Measurements from ENCODE around the gene NT5DC1.

Gene NT5DC1

DNA sequence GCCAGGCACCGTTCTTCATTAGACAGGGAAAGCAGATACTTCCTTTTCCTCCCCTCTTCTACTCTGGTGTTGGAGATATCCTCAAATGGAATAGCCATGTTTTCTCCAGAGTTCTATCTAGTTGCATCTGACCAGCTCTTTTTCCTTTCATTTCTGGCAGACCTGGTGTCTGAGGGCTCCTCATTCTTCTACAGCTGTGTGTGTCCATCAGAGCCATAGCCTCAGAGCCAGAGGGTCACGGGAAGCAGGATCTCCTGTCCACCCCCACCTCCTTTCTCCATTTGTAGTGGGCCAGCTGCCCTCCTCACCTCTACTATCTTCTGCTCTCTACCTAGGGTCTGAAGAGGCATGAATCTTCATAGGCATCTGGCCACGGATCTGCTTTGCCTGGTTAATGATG lies 96.2 kb downstream of the NT5DC1 start:
- no peak for DNase-seq (ENCODE audit: low read depth)

DNA sequence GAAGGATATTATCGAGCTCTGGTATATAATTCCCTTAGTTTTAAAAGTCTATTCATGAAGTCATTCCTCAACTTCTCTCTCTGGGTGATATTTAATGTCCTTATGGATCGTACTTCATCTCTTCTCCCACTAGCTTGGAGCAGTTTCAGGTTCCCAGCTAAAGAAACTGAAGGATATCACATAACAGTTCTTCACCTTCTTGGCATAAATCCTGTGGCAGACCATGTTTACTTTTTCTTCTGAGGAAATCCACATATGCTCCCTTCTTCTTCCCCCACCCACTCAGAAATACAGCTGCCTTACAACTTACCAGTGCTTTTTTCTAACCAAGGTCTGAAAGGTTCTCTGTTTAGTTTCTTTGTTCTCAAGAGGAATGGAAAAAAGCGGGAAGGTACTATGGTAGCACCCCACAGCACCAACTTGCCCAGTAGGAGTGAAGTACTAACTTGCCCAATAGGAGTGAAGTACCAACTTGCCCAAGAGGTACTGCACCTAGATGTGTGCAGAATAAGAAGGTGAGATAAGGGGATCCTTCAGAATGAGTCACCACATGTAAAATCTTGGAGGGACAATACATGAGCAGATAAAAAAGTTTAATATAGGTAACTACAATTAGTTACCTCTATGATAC lies 100.1 kb downstream of the NT5DC1 start:
- DNase-seq (ENCODE audit: low read depth): no peak

DNA sequence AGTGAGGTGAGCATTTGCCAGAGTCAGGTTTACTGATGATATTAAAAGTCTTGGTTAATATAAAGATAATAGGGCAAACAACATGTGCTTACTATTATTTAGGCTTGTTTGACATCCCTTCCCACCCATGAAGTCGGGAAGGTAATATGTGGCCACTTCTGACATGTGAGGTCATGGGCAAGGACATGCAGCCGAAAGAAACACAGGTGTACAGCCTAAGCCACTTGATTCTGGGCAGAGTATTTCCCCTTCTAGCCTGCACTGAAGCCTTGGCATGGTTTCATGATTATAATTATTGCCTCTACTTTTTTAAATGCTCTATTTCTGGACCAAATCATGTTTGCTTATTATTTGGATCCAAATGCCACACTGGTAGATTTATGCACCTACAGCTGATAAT lies 100.9 kb downstream of the NT5DC1 start:
- DNase-seq (ENCODE audit: low read depth): no peak

DNA sequence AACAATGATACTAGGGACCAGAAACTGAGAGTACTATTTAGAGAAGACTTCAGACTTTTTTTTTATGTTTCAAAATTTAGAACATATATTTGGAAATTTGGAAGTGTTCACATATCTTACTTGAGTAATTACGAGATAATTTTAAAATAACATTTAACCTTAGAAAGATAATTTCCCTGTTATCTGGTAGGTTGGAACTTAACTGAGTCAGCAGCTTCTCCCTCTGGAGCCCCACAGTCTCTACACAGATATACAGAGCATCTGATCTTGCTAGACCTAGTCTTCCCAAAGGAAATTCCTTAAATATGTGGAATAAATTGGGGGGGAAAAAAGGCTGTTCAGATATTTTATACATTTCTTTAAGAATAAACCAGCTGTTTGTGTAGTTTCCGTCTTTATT lies 104.6 kb downstream of the NT5DC1 start:
- DNase-seq (ENCODE audit: low read depth): no peak

DNA sequence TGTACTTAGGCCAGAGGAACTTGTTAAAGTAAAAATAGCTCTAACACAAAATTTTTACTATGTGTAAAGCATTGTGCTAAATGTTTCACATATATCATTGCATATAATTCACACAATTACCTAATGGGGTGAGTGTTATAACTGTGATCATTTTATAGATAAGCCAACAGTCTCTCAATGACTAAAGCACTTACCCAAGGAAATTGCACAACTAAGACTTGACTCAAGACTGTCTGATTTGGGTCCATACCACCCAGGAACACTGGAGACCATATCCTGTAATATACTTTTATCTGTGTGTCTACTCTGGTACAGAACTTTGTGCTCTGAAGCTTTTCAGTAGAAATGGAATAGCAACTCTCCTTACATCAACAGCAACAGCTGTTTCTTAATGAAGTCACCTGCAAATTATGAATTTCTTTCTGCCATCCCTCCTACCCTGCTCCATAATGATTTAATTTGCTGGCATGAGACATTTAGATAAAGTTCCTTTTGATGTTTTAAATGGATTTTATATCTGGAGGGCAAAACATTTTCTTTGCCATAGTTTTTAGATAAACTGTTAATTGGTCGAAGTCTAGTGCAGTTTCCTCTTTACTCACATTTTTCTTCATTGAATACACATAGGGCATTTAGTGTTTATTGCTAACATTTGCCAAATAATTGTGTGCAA lies 105.7 kb downstream of the NT5DC1 start:
- DNase-seq (ENCODE audit: low read depth): no peak

DNA sequence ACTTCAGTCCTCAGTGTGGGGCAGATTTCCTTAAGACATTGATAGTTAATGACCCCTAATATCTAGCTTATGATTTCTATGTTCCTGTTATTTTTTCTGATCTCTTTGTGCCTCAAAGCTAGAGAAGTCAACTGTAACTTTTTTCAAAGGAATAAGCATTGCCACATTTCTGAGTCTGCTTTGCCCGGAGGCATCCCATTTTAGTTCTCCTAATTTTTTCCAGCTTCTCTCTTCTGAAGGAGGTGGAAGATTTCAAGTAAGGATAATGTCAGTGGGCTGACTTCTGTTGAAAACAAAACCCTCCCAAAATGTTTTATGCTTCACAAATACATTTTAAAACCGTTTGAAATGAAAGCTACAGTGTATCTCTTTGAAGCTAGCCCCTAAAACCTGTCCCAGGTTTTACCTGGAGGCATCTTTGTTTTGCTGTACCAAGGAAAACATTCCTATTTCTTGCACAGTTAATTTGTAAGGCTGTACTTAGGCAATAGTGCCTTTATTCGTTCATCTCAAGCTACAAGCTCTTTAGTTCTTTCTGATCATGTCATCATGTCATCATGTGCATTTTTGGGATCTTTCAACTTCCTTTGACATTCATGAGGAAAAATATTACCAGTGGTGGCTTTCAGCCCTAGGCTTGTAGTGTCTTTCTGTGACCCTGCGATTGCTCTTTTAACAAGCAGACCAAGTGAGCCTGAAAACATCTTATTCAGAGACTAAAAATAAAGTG lies 107.6 kb downstream of the NT5DC1 start:
- no peak for DNase-seq (ENCODE audit: low read depth)

DNA sequence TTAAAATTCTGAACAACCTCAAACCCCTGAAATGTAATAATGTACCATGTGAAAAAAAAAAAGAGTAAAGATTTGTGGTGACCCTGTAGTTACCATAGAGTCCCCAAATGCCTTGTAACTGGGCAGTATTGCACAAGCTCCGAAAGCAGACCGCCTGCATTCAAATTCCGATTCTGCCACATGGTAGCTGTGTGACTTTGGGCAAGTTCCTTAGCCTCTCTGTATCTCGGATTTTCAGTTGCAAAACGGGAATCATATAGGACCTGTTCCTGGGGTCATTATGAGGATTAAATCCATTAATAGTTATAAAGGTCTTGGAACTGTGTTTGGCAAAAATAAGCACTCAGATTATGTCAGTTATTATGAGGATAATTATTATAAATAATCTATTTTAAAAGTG lies 109.7 kb downstream of the NT5DC1 start:
- no peak for DNase-seq (ENCODE audit: low read depth)

DNA sequence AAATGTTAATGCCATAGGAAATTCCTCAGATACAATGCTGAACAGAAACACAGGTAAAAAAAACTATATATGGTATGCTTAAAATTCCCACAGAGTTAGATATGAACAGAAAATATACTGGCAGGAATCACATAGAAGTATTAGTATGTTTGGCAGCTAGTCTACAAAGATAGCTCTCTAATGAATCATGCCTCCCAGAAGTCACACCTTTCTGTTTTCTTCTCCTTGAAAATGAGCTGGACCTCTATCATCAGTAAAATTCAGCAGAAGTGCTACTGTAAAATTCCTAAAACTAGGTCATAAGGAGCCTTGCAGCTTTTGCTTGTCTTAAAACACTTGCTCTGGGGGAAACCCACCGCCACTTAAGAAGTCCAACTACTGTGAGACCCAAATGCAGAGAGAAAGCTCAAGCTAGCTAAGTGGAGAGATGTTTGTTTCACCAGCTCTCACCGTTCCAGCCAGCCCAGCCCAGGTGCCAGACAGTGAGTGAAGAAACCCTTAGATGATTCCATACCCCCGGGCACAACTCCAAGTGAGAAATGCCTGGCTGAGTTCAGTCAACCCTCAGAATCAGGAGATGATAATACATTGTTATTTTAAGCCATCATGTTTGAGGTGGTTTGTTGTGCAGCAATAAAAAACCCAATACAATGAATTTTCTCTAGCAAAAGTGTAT lies 110.2 kb downstream of the NT5DC1 start:
- DNase-seq (ENCODE audit: low read depth): no peak

DNA sequence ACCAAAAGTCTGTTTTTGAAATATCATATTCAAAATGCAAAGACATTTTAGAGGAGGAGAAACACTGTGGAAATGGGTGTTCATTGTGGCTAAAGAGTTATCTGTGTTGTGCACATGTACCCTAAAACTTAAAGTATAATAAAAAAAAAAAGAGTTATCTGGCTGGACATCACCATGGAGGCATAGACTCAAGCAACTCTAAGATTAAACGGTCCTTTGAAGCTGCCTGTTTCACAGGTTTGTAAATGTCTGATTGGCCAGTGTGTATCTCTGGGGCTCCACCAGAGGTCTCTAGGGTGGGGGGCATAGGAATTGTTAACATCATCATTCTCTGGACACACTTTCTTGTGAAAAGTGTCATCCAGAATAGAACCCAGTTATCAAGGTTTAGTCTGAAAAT lies 114.0 kb downstream of the NT5DC1 start:
- no peak for DNase-seq (ENCODE audit: low read depth)

DNA sequence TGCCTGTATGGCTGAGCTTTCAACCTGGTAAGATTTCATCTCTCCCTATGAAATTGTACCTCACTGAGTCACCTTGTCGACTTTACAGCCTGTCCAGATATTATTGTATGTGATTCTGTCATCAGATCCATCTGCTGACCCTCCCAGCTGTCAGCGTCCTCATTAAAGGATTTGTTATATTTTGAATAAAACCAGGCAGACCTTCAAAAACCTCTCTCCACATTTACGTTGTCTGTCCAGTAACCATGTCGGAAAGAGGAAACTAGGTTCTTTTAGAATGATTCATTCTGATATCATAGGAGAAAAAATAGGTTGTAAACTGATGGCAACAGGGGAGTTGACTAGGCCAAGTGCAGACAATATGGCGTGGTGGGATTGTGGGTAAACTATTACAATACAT lies 114.8 kb downstream of the NT5DC1 start:
- DNase-seq (ENCODE audit: low read depth): no peak

DNA sequence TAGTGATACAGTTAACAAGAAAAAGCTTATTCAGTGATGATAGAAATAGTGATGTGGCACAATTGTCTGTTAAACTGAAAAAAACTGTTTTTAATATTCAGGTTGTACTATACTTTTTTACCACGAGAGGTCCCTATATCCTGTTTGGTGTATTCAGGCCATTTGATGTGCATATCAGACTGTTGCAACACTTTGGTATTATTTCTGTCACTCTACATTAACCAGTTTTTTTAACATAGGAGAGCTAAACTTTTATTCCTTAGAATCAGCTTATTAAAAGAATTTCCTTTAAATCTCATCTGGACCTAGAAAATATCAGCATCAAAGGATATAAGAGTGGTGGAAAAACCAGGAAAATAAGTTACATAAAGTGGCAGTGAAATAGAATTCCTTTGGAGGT lies 116.4 kb downstream of the NT5DC1 start:
- no peak for DNase-seq (ENCODE audit: low read depth)

DNA sequence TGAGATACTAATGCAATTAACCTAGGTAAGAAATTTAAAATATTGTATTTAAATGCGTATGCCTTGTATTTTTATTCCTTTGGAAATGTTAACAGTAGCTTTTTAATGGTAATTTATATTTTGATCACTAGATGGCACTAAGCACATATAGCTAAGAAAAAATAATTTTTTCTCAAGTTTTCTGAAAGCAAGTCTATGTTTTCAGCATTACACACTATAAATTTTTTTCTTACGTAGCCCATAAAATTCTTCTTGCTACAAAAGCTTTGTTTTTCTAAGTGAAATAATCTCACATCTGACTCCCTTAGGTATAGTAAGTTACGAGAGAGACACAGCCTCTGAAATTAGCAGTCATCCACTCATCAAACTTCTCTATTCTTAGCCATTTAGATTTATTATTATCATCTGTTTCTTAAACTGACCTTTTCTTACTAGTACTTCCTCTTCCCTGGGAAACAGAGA lies 117.5 kb downstream of the NT5DC1 start:
- no peak for DNase-seq (ENCODE audit: low read depth)

DNA sequence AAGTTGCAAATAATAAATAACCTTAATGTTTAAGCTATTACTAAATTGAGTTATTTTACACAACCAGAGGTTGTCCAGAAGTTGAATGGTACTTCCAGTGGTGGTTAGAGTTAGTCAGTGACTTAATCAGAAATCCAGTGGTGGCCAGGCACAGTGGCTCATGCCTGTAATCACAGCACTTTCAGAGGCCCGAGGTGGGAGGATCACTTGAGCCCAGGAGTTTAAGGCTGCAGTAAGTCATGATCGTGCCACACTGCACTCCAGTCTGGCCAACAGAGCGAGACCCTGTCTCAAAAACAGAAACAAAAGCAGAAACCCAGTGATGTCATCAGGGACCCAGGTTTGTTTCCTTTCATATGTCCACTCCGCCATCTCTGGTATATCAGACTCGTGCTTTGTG lies 118.2 kb downstream of the NT5DC1 start:
- no peak for DNase-seq (ENCODE audit: low read depth)

DNA sequence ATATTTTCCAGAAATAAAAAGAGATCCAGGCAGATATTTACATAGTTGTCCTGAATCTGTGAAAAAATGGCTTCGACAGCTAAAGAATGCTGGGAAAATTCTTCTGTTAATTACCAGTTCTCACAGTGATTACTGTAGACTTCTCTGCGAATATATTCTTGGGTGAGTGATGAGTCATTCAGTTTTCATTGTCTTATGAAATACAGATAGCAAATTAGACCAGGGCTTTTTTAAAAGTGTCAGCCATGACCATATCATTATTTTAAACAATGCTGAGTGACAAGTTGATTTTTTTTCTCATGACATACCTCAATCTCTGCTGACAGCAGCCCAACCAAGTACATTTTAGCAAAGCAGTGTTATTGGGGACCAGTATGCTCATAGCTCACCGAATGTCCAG lies 120.4 kb downstream of the NT5DC1 start:
- no peak for DNase-seq (ENCODE audit: low read depth)

DNA sequence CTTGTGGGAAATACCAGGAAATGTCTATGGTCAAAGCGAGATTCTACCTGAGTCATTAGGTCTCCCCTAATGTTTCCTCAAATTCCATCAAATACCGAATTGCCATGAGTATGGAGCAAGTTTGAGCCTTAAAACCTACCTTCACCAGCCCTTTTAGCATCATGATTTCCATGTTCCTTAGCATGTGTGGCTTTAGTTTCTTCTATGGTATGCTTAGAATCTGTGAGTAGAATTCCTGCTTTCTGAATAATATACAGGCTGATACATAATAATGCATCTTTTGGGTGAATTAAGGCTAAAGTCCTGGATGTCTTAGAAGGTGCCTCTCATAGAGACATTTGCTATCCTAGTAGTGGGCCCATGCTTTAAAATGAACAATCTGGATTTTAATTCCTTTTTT lies 121.3 kb downstream of the NT5DC1 start:
- DNase-seq (ENCODE audit: low read depth): no peak

DNA sequence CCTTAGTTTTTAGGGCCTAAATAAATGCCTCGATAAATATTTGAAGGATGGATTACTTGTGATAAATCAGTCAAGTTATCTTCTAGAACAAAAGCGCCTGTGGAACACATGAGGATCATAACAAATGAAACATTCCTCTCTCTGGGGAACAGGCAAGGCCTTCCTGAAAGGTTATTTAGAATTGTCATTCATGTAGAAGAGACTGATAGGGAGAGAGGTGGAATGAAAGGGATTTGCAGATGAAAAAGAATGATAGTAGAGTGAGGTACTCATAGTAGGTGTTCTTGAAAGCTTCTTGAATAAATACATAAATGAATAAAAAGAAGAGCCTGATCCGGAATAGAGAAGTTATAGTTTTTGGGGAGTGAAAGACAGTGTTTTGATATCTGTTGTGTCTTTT lies 122.7 kb downstream of the NT5DC1 start:
- DNase-seq (ENCODE audit: low read depth): no peak

DNA sequence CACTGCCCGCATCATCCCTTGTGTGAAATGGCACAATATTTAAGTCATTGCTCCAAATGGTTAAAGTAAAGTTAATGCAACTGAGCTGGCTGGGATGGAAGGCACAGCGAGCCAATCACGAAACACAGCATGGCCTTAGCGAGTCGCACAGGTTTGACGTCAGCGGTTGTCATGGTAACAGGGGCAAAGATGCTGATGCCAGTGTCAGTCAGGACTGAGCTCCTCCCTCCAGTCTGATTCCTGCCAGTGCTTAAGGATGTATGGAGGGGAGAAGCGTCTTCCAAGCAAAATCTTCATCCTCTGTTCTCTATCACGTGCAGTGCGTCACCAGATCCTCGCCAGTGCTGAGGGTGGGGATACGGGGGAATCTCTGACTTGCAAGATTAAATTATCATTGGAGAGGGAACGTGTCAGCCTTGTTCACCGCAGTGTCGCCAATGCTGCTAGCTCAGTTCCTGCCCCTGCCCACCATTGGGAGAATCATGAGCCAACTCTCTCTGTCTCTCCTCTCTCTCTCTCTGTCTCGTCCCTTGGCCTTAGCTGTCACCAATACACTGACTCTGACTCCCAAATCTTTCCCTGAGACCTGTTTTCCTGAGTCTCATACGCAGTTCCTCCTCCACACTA lies 128.7 kb downstream of the NT5DC1 start:
- no peak for DNase-seq (ENCODE audit: low read depth)

DNA sequence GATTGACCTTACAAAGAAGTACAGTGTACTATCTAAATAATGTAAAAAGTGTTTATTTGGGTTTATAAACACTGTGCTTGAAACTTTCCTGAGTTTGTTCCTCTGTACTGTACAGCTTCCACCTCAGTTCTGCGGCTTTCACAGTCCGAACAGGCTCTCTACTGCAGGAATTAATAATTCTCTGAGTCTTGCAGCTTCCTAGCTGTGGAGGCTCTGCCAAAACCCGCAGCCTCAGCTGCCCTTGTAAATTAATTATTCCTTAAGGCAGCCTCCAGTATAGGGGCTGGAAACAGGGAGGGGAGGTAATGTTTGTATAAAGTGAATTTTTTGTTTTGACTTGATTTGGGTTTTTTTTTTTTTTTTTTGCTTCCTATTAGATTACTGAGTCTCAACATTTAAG lies 134.0 kb downstream of the NT5DC1 start:
- DNase-seq (ENCODE audit: low read depth): no peak

DNA sequence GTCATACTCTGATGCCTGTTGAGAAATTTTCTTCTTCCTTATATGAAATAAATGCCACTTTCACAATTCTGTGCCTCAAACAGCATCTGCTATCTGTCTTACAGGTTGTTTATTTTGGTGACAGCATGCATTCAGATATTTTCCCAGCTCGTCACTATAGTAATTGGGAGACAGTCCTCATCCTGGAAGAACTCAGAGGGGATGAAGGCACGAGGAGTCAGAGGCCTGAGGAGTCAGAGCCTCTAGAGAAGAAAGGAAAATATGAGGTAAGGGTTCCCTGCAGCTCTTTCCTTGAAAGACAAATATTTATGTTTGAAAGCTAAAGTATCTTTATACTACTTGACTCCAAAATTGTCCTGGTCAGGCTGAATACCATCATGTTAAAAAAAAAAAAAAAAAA lies 137.4 kb downstream of the NT5DC1 start:
- DNase-seq (ENCODE audit: low read depth): no peak

DNA sequence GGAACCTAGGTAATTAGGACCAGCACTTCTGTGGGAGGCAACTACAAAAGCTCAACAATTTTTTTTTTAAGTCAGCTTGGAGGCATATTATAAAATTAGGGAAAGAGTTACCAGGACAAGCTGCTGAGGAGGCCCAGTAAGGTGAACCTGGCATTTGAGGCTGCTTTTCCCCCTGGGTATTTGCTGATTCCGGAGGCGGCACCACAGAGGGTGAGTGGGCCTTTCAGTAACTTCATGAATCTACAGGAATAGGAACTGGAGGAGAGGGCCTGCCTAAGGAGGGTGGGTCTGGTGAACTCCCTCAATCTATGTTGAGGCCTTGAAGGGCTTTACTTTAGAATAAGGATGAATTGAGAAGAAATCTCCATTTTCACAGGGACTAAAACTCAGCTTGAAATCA lies 138.6 kb downstream of the NT5DC1 start:
- DNase-seq (ENCODE audit: low read depth): no peak

DNA sequence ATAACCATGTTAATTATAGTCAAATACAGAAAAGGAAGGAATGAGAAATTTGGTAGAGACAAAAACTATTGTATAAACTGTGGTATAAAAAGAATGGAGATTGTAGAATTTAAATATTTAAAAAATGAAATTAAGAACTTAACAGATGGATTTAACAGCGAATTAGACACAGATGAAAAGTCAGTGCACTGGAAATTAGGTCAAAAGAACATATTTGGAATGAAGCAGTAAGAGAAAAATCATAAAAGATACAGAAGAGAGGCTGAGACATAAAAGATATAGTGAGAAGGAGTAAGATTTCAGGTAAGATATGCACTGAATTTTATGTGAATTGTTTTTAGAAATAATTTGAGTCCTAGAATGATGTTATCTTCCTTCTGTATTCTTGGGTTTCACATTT lies 139.2 kb downstream of the NT5DC1 start:
- no peak for DNase-seq (ENCODE audit: low read depth)

DNA sequence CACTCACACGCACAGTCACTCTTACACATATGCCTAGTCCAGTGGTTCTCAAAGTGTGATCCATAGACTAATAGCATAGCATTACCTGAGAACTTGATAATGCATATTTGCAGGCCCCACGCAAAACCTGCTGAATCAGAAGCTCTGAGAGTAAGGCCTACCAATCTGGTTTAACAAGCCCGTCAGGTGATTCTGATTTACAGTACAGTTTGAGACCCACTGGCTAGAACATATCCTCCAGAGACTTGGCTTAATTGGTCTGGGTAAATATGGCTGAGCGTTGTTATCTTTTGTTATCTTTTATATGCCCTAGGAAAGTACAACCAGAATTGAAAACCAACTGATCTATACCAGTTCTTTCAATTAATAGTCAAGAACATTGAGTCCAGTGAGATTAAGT lies 143.6 kb downstream of the NT5DC1 start:
- no peak for DNase-seq (ENCODE audit: low read depth)

Measured in stimulated activated CD8-positive, alpha-beta memory T cell treated with anti-CD3 and anti-CD28 coated beads, Interleukin-15, amount 100 ng/mL, for 24 hours (primary cell).